NCI-H774 (cell line): ENCODE results near the gene CUX1.

Source experiments
- DNase-seq: peaks from one replicate; lab custom pipeline; 2025; lab: John Stamatoyannopoulos, UW

CUX1 gene

GRCh38 chr7:101957744-101958525, 140.5 kb downstream of the CUX1 start:
- DNase-seq = no peak

- no peak for DNase-seq
These were observed 141.9 kb downstream of the CUX1 start for GRCh38 chr7:101959342-101959741.

GRCh38 chr7:101959829-101960228, 142.4 kb downstream of the CUX1 start:
- DNase-seq = no peak

GRCh38 chr7:101960323-101960722, 142.9 kb downstream of the CUX1 start:
- DNase-seq = no peak

- no peak for DNase-seq
These were observed 143.7 kb downstream of the CUX1 start for GRCh38 chr7:101960985-101961708.

GRCh38 chr7:101961811-101962210, 144.4 kb downstream of the CUX1 start:
- DNase-seq = no peak

GRCh38 chr7:101963693-101964092, 146.3 kb downstream of the CUX1 start:
- no peak for DNase-seq

- no peak for DNase-seq
These were observed 147.4 kb downstream of the CUX1 start for GRCh38 chr7:101964680-101965452.

- DNase-seq = no peak
These were observed 151.5 kb downstream of the CUX1 start for GRCh38 chr7:101968720-101969466.

- no peak for DNase-seq
These were observed 152.7 kb downstream of the CUX1 start for GRCh38 chr7:101969997-101970585.

GRCh38 chr7:101970801-101971200, 153.4 kb downstream of the CUX1 start:
- no peak for DNase-seq

GRCh38 chr7:101971457-101971856, 154.0 kb downstream of the CUX1 start:
- no peak for DNase-seq

GRCh38 chr7:101972627-101973026, 155.2 kb downstream of the CUX1 start:
- no peak for DNase-seq

GRCh38 chr7:101973130-101973529, 155.7 kb downstream of the CUX1 start:
- no peak for DNase-seq

- no peak for DNase-seq
These were observed 157.0 kb downstream of the CUX1 start for GRCh38 chr7:101974393-101974792.

GRCh38 chr7:101975046-101975445, 157.6 kb downstream of the CUX1 start:
- no peak for DNase-seq

GRCh38 chr7:101976411-101976810, 159.0 kb downstream of the CUX1 start:
- no peak for DNase-seq

GRCh38 chr7:101977249-101977648, 159.8 kb downstream of the CUX1 start:
- no peak for DNase-seq

- DNase-seq = no peak
These were observed 161.3 kb downstream of the CUX1 start for GRCh38 chr7:101978683-101979082.

- no peak for DNase-seq
These were observed 165.9 kb downstream of the CUX1 start for GRCh38 chr7:101983147-101983811.
